Nucleus accumbens (tissue), 56 donors: ENCODE results near the gene SLC43A1.

Experiments used
- DNase-seq, 56 donors: peaks; one replicate each; lab custom pipeline; 2025; lab: John Stamatoyannopoulos, UW

The SLC43A1 gene

DNA sequence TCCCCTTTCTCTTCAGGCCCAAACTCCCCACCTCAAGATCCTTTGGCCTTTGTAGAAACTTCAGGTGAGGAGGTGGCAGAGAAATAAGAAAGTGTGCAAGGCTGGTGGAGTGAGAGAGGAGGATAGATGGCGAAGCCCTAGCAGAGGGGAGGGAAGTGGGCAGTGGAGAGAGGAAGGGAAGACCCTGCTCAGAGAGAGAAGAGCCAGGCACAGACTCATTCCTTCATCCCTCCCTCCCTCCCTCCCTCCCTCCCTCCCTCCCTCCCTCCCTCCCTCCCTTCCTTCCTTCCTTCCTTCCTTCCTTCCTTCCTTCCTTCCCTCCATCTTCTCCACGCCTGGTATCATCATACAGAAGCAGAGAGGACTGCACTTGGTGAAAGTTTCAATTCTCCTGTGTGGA is 34.2 kb downstream of the SLC43A1 start:
- no peak for DNase-seq

DNA sequence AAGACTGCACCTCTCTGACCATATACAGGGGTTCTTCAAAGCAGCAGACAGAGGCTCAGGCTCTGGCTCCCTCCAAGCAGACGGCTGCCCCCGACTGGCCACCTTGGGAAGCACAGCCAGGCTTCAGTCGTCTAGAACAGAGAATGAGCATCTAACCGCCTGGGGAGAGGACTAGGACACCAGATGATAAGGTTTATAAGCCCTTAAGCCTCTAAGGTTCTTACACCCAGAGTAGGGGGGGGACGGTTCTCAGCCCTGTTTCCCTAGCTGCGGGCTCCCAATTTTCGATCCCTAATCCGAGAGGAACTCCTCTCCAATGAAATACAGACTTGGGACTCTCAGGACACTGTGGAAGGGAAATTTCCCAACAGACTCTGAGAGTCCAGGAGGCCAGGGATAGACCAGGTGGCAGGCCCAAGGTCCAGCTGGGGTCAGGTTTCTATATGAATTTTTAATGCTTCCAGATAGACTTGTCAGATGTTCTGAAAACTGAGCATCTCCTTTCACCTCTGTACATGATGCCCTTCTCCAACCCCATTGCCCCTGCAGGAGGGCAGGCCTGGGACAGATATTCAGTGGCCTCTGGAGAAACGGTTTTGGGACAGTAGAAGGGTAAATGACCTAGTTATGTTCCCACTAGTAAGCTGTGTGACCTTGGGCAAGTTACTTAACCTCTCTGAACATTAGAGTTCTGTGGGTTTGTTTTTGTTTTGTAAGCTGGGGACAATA is 34.9 kb downstream of the SLC43A1 start:
- DNase-seq, result peak in 20 of 56 donors; percentile 3 to 63 (median 24)

DNA sequence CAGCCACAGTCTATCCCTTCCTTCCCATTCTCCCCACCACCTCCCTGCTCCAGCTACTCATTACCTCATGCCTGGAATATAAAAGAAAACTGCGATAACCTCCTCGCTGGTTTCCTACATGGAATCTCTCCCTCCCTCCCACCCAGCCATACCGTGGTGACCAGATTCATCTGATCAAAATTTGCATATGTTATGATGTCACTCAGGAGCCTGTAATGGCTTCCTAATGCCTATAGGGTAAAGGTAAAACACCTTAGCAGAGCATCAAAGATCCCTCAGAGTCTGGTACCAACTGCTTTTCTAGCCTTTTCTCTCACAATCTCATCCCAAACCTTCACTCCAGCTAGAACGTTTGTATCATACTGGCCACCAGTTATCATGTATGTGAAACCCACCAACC is 35.6 kb downstream of the SLC43A1 start:
- no peak for DNase-seq

DNA sequence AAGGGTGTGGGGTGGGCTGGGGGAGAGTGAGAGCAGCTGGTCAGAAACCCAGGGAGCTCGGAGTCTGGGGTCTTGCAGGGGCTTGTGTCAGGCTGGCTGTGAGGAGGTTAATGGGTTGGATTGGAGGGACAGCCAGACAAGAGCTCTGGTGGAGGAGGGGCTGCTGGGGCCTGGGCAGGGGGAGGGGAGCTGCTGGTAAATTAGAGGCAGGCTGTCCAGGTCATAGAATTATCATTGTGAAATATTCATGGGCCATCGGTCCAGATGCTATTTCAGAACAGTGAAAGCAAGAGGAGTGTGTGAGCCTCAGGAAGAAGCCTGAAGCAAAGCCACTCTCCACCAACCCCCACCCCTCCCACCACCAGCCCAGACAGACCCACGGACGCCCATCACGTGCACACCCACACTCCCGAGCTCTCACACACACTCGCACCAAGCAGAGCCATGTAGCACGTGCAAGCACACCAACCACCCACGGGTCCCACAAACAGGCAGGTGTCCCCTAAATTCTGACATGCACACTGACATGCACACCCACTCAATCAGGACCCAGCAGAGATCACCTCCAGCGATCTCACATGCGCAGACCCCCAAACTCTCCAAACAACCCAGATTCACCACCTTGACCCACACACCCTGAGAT is 36.4 kb downstream of the SLC43A1 start:
- DNase-seq, result no peak

DNA sequence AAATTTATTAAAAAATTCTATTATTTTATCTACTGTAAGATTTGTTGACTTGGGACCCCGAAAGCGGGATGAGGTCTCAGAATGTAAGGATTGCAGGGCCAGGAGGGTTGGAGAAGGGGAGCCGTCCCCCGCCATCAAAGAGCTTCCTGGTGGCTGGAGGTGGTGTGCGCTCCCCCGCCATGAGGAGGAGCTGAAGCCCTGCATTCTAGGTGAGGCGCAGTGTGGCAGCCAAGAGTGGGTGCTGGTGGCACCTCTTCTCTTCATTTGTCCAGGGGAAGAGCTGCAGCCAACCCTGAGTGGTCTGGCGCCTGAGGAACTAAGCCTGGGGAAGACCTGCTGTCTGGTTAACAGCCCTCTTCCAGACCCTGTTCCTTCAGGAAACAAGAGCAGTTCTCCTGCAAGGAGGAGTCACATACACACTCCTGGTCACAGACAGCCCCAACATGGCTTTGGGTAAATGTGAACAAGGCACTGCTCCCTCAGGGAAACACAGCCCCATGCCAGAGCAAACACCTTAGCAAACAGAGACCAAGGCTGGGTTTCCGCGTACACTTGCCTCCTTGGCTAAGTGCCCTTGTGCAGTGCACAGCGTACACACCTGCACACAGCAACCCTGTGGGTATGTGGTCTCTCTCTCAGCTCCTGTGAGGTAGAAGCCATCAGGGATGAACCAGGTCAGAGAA is 37.9 kb downstream of the SLC43A1 start:
- DNase-seq, result no peak

DNA sequence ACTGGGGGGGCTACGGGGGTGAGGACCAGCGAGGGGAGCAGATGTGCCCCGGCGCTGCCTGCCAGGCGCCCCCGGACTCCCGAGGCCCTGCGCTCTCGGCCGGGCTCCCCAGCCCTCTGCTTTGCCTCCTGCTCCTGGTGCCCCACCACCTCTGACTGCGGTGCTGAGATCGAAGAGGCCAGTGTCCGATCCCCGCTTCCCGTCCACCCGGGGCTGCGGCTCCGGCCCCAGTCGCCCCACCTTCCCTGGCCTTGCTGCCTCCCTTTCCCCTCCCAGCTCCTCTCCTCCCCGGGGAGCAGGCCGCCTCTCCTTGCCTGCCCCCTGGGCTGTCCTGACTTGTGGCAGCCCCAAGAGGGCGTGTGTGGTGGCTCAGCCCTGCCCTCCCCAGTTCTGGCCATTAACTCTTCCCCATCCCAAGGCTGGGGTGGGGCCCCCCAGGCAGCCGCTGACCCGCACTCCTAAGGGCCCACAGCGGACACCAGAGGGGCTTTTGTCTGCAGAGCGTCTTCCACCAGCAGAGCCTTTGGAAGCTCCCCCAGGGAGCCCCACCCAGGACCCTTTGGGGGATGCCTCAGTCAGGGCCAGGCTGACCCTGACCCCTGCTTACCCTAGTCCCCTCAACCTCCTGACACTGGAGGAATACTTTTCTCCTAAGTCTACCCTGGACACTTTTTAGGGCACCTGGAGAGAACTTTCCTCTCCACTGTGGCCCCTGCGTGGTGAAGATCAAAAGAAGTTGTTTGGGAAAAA is 38.6 kb downstream of the SLC43A1 start:
- DNase-seq, result peak in 3 of 56 donors; percentile 6 to 40 (median 20)

DNA sequence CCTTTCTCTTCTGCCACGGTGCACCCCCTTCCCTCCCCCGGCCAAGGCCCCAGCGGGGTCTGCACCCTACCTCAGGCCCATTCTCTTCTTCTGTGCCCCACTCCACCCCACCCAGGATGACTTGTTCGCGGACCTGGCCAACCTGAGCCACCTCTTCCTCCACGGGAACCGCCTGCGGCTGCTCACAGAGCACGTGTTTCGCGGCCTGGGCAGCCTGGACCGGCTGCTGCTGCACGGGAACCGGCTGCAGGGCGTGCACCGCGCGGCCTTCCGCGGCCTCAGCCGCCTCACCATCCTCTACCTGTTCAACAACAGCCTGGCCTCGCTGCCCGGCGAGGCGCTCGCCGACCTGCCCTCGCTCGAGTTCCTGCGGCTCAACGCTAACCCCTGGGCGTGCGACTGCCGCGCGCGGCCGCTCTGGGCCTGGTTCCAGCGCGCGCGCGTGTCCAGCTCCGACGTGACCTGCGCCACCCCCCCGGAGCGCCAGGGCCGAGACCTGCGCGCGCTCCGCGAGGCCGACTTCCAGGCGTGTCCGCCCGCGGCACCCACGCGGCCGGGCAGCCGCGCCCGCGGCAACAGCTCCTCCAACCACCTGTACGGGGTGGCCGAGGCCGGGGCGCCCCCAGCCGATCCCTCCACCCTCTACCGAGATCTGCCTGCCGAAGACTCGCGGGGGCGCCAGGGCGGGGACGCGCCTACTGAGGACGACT is 39.3 kb downstream of the SLC43A1 start:
- peak in 2 of 56 donors; percentile 24 to 40 for DNase-seq

DNA sequence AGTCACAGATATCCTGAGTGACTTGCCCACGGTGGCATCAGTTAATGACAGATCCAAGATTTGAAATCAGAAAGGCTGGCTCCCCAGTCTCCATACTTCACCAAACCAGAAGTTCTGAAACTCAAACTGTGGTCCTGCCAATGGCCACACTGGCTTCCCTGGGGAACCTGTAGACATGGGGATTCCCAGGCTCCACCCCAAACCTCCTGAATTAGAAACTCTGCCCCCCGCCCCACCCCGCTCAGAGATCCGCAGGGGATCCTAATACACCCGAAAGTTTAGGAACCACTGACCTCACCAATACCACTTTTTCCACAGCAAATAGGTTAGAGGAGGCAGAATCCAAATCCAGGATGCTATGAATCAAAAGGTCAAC is 39.8 kb downstream of the SLC43A1 start:
- DNase-seq, result no peak

DNA sequence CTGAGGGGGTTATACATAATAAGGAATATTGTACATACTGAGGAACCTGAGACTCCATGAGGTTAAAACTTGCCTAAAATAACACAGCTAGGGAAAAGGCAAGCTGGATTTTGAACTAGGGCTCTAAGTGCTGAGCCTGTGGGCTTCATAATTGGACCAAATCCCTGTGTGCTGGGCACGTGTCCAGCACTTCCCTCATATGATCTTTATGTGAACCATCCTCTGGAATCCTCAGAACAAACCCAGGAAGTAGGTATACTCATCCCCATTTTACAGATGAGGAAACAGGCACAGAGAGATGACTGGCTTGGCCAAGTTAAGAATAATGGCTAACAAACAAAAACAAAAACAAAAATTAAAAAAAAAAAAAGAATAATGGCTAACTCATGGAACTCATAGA is 40.3 kb downstream of the SLC43A1 start:
- DNase-seq, result no peak

DNA sequence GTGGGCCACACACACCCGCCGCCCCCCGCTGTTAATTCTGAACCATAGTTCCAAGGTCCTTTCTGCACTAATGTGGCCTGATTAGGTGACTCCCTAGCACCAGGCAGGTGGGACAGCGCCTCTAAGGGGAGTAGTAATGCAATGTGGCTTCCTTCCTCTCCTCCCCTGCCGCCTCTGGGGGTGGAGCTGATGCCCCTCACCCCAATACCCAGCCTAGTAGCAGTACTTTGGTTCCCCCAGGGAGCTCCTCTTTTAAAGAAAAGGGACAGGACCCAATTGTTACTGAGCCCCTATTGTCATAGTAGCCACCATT is 40.7 kb downstream of the SLC43A1 start:
- DNase-seq, result no peak

DNA sequence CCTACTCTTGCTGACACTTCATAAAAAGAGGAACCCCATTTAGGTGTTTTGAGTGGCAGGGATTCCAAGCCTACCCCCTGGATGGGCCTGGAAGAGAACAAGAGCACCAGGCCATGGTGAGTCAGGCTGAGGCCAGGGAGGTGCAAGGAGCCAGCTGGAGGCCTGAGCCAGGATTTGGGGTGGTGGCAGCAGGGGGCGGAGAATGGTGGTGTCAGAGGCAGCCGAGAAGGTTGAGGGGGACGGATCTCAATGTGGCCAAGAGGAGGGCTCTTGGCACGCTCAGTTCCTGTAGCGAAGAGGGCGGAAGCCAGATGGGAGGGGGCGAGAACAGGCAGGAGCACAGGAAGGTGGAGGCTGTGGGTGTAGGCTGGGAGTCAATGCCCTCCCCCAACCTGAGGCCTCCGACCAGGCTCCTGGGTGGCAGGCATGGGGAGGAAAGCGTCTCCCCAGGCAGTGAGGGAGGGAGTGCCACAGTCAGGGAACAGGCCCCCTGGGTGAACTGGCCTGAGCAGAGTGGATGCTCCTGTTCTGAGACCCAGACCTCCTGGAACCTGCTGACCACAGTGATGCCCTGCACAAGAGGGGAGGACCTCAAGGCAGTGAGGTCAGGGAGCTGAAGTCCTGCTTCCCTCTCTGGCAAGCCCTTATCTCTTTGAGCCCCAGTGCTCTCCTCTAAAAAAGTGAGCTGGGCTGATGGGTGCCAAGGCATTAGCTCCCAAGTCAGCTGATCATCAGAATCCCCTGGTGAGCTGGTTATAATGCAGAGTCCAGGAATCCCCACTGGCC is 41.3 kb downstream of the SLC43A1 start:
- no peak for DNase-seq

DNA sequence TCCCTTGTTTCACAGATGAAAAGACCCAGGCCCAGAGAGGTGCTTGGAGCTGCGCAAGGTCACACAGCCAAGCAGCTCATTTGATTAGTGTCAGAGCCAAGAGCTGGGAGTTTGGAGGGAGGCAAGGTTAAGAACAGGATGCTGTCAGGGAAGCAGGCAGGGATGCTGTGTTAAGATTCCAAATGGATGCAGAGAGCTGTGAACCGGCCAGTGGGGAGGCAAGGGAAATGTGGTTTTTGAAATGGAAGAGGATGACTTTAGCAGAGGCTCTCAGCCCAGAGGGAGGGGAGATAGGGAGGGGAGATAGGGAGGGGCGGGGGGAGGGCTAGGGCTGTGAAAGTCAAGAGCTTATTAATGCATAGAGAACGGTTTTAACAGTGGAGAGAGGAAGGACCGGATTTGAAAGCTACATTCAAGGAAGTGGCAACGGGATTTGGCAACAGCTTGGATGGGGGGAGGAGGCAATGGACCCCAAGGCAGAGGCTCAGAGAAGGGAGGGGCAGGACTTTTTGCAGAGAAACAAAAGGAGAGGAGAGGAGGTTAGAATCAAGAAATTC is 42.1 kb downstream of the SLC43A1 start:
- DNase-seq, result no peak

DNA sequence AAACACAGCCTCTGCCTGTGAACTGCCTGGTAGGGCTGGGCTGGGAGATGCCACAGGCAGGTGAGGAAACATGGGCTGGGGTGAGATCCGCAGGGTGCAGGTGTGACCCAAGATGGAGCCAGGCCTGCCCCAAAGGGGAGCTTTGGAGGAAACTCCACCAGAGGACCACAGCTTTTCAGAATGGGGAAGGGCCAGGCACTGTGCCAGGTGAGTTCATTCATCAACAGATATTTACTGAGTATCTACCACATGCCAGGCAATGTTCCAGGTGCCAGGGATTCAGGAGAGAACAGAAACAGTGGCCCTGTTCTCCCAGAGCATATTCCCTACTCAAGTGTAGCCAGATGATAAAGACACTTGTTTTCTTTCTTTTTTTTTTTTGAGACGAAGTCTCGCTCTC is 44.0 kb downstream of the SLC43A1 start:
- no peak for DNase-seq

DNA sequence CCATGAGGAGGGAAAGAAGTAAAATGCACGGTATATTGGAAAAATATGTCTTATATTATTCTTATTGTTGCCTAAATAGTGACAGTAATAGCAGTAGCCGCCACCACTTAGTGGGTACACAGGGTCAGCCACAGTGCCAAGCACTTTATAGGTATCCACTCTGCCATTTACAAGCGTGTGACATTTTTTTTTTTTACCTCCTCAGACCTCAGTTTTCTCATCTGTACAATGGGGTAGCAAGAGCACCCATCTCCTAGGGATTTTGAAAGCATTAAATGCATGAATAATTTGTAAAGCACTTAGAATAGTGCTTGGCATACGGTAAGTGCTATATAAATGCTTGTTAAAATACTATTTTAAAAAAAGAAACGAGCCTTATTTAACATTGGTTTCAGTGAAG is 46.2 kb downstream of the SLC43A1 start:
- no peak for DNase-seq

DNA sequence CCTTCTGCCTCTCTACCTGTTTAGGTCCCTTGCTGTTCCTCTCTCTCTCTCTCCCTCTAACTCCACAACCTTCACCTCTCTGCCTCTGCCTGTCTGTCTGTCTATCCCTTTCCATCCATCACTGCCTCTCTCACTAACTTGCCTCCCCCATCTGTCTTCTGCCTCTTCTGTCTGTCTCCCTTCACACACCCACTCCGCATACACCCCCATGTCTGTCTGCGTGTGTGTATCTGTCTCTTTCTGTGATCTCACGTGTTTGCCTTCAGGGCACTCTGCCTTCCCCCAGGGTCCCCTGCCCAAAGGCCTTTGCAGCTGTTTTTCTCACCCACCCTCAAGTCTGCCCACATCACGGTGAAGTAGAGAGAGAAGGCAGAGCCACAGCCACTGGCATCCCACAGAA is 47.2 kb downstream of the SLC43A1 start:
- no peak for DNase-seq

DNA sequence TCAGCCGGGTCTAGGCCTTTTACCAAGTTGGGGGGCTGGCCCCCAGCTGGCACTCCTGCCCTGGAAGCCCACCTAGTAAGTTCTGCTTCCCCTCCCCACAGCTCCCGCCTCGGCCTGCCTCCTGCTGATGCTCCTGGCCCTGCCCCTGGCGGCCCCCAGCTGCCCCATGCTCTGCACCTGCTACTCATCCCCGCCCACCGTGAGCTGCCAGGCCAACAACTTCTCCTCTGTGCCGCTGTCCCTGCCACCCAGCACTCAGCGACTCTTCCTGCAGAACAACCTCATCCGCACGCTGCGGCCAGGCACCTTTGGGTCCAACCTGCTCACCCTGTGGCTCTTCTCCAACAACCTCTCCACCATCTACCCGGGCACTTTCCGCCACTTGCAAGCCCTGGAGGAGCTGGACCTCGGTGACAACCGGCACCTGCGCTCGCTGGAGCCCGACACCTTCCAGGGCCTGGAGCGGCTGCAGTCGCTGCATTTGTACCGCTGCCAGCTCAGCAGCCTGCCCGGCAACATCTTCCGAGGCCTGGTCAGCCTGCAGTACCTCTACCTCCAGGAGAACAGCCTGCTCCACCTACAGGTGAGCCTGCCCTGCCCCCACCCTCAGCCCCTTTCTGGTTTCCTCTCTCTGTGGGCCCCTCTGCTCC is 47.9 kb downstream of the SLC43A1 start:
- DNase-seq, result no peak

DNA sequence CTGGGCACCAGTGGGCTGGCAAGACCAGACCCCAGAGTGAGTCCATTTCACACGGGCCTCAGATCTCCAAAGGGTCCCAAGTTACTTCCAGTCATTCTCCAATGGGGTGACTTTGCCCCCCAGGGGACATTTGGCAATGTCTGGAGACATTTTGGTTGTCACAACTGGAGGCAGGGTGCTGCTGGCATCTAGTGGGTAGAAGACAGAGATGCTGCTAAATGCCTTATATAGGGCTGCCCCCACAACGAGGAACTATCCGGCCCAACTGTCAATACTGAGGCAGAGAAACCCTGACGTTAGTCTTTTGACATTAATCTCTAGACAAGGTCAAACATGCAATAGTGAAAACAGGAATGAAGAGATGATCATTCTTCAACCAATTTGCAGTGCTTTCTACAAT is 48.8 kb downstream of the SLC43A1 start:
- DNase-seq, result no peak

DNA sequence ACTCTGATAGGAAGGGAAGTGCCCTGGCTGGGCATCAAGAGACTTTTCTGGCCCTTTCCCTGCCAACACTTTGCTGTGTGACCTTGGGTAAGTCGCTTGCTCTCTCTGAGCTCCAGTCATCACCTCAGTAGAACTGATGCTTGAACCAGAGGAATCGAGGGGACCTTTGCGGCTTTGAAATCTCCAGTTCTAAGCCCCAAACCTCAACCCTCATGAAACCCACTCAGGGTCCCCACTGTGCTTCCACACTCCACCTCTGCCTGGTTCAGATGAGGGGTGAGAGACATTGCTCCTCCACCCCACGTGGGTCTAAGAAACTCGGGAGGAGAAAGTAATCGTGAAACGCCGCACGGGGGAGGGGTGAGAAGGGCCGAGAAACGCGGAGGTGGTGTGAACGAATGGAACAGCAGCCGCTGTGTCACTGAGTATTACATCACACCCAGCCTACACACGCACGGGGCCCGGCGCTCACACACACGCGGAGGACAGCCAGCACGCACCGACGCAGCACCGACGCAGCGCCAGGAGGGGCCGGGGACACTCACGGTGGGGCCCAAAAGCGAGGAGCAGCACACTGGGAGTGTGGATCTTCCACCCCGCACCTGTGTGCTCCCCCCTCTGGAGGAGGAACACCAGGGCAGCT is 50.8 kb downstream of the SLC43A1 start:
- DNase-seq, result no peak
